Panc1 (cell line): ENCODE results near the gene SEL1L3.

Experiments used
- POLR2AphosphoS5 ChIP-seq: IDR thresholded peaks from 2 replicates; pipeline ENCODE4 v1.6.1; 2012; ENCODE audit warnings: mild to moderate bottlenecking, low read depth, low read length, moderate library complexity
- SIN3A ChIP-seq: IDR thresholded peaks from 2 replicates; pipeline ENCODE4 v1.6.1; 2012; ENCODE audit warnings: low read depth, mild to moderate bottlenecking, low read length, moderate library complexity, borderline replicate concordance; ENCODE audit not compliant: insufficient read depth
- TCF7L2 ChIP-seq: IDR thresholded peaks from 2 replicates; pipeline ENCODE4 v1.6.1; 2011; ENCODE audit warnings: mild to moderate bottlenecking, low read depth, low read length, inconsistent platforms
- TF ChIP-seq, protein P1 (sequence below): fragments of 450-650 bp; IDR thresholded peaks from 2 replicates; pipeline ENCODE4 v1.5.1; 2017; ENCODE audit warnings: mild to moderate bottlenecking
- TF ChIP-seq, protein P2 (sequence below), 2 experiments: IDR thresholded peaks; 2 replicates each; pipeline ENCODE4 v1.6.1; 2011 to 2012; ENCODE audit warnings: low read depth in 2 of 2, control low read depth in 1 of 2, low read length in 1 of 2, mild to moderate bottlenecking in 1 of 2, moderate library complexity in 1 of 2; ENCODE audit not compliant: insufficient read depth in 1 of 2

- TF ChIP-seq, protein P1, sequence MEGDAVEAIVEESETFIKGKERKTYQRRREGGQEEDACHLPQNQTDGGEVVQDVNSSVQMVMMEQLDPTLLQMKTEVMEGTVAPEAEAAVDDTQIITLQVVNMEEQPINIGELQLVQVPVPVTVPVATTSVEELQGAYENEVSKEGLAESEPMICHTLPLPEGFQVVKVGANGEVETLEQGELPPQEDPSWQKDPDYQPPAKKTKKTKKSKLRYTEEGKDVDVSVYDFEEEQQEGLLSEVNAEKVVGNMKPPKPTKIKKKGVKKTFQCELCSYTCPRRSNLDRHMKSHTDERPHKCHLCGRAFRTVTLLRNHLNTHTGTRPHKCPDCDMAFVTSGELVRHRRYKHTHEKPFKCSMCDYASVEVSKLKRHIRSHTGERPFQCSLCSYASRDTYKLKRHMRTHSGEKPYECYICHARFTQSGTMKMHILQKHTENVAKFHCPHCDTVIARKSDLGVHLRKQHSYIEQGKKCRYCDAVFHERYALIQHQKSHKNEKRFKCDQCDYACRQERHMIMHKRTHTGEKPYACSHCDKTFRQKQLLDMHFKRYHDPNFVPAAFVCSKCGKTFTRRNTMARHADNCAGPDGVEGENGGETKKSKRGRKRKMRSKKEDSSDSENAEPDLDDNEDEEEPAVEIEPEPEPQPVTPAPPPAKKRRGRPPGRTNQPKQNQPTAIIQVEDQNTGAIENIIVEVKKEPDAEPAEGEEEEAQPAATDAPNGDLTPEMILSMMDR: no peak
- TF ChIP-seq TCF7L2: no peak
- TF ChIP-seq POLR2AphosphoS5: no peak
- TF ChIP-seq, protein P2, sequence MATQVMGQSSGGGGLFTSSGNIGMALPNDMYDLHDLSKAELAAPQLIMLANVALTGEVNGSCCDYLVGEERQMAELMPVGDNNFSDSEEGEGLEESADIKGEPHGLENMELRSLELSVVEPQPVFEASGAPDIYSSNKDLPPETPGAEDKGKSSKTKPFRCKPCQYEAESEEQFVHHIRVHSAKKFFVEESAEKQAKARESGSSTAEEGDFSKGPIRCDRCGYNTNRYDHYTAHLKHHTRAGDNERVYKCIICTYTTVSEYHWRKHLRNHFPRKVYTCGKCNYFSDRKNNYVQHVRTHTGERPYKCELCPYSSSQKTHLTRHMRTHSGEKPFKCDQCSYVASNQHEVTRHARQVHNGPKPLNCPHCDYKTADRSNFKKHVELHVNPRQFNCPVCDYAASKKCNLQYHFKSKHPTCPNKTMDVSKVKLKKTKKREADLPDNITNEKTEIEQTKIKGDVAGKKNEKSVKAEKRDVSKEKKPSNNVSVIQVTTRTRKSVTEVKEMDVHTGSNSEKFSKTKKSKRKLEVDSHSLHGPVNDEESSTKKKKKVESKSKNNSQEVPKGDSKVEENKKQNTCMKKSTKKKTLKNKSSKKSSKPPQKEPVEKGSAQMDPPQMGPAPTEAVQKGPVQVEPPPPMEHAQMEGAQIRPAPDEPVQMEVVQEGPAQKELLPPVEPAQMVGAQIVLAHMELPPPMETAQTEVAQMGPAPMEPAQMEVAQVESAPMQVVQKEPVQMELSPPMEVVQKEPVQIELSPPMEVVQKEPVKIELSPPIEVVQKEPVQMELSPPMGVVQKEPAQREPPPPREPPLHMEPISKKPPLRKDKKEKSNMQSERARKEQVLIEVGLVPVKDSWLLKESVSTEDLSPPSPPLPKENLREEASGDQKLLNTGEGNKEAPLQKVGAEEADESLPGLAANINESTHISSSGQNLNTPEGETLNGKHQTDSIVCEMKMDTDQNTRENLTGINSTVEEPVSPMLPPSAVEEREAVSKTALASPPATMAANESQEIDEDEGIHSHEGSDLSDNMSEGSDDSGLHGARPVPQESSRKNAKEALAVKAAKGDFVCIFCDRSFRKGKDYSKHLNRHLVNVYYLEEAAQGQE (IDR thresholded peaks at IDR 0.05; ENCODE audit: insufficient read depth in 1 of 2, low read depth in 2 of 2, low read length in 1 of 2): no peak
- no peak for TF ChIP-seq SIN3A
Measured at GRCh38 chr4:25783126-25783525, 79.7 kb downstream of the SEL1L3 start.
